ENCODE results near the gene PDE9A.

PDE9A gene

GRCh38 chr21:42703965-42704364 is 50.5 kb downstream of the PDE9A start:
- DNase-seq (ENCODE audit: extremely low spot score) = no peak
- POLR2A ChIA-PET = no interaction called here
- CTCF ChIA-PET = no interaction called here
- TF ChIP-seq CTCF (IDR thresholded peaks at IDR 0.05; ENCODE audit: control extremely low read depth, extremely low read depth, low read depth, missing control alignments) = no peak

GRCh38 chr21:42704861-42705260 is 51.4 kb downstream of the PDE9A start:
- no peak for TF ChIP-seq CTCF (IDR thresholded peaks at IDR 0.05; ENCODE audit: control extremely low read depth, extremely low read depth, low read depth, missing control alignments)
- no peak for DNase-seq (ENCODE audit: extremely low spot score)
- ChIA-PET POLR2A (no interaction called here), CTCF (no interaction called here)

GRCh38 chr21:42705346-42705745 is 51.9 kb downstream of the PDE9A start:
- ChIA-PET CTCF (no interaction called here), POLR2A (no interaction called here)
- TF ChIP-seq CTCF (IDR thresholded peaks at IDR 0.05; ENCODE audit: control extremely low read depth, extremely low read depth, low read depth, missing control alignments) = no peak
- DNase-seq (ENCODE audit: extremely low spot score) = no peak

GRCh38 chr21:42705746-42706374 is 52.4 kb downstream of the PDE9A start:
- ChIA-PET CTCF (no interaction called here), POLR2A (no interaction called here)
- no peak for DNase-seq (ENCODE audit: extremely low spot score)
- no peak for TF ChIP-seq CTCF (IDR thresholded peaks at IDR 0.05; ENCODE audit: control extremely low read depth, extremely low read depth, low read depth, missing control alignments)

GRCh38 chr21:42706765-42707164 is 53.3 kb downstream of the PDE9A start:
- TF ChIP-seq CTCF (IDR thresholded peaks at IDR 0.05; ENCODE audit: control extremely low read depth, extremely low read depth, low read depth, missing control alignments) = no peak
- no peak for DNase-seq (ENCODE audit: extremely low spot score)
- ChIA-PET CTCF (no interaction called here), POLR2A (no interaction called here)

GRCh38 chr21:42707207-42707830 is 53.9 kb downstream of the PDE9A start:
- TF ChIP-seq CTCF (IDR thresholded peaks at IDR 0.05; ENCODE audit: control extremely low read depth, extremely low read depth, low read depth, missing control alignments) = no peak
- no peak for DNase-seq (ENCODE audit: extremely low spot score)
- ChIA-PET CTCF (interaction anchor here (1.3 kb wide), 1 partner anchor 40 kb away, joined by 3 read pairs; no protein-coding TSS in a partner anchor), POLR2A (no interaction called here)
